OCI-LY3 (cell line): ENCODE results near the gene FNBP1L.

Experiments used
- CTCF ChIP-seq: fragments of 200-600, 300-600 bp; sonication (generic); IDR thresholded peaks from 2 replicates; pipeline ENCODE4 v1.5.1; 2014; ENCODE audit warnings: antibody characterized with exemption, low read length, low read depth
- EZH2phosphoT487 ChIP-seq: fragments of 200-600 bp; shearing (Covaris generic); IDR thresholded peaks from 2 replicates; pipeline ENCODE4 v1.6.1; 2018; ENCODE audit warnings: antibody characterized with exemption, mixed run types, low read depth

- TF ChIP-seq CTCF (no peak), EZH2phosphoT487 (no peak)
These were observed 74.8 kb downstream of the FNBP1L start for GRCh38 chr1:93522721-93523120.
